Stomach (tissue), 4 donors: ENCODE results near the gene KCNT1.

Experiments used
- EP300 ChIP-seq: sonication (generic); formaldehyde crosslinking; IDR thresholded peaks from one replicate; pipeline ENCODE4 v1.6.1; 2017; ENCODE audit warnings: antibody characterized with exemption
- TF ChIP-seq, protein P1 (sequence below), 7 experiments: fragments of 450-650 bp in 4 of 7; fragments of 200-600 bp in 3 of 7; sonication (generic) in 3 of 7; IDR thresholded peaks; one replicate each; pipeline ENCODE4 v1.5.1; 2016 to 2019; ENCODE audit warnings: antibody characterized with exemption in 7 of 7, control low read depth in 2 of 7, mild to moderate bottlenecking in 1 of 7

GRCh38 chr9:135692410-135692809, 9.6 kb upstream of the KCNT1 start:
- TF ChIP-seq, protein P1, sequence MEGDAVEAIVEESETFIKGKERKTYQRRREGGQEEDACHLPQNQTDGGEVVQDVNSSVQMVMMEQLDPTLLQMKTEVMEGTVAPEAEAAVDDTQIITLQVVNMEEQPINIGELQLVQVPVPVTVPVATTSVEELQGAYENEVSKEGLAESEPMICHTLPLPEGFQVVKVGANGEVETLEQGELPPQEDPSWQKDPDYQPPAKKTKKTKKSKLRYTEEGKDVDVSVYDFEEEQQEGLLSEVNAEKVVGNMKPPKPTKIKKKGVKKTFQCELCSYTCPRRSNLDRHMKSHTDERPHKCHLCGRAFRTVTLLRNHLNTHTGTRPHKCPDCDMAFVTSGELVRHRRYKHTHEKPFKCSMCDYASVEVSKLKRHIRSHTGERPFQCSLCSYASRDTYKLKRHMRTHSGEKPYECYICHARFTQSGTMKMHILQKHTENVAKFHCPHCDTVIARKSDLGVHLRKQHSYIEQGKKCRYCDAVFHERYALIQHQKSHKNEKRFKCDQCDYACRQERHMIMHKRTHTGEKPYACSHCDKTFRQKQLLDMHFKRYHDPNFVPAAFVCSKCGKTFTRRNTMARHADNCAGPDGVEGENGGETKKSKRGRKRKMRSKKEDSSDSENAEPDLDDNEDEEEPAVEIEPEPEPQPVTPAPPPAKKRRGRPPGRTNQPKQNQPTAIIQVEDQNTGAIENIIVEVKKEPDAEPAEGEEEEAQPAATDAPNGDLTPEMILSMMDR (IDR thresholded peaks at IDR 0.05) = no peak
- no peak for TF ChIP-seq EP300
